Renal cortex interstitium (tissue), 11 donors: ENCODE measurements around the gene CTU2. TPM values are rescaled to one million over a fixed set of nuclear protein-coding genes. Genes with fewer than 3 reads are reported as not detected.

Experiments
- DNase-seq, 11 donors: peaks; one replicate each; pipeline ENCODE4 v3.0.0-alpha.2; 2013; ENCODE audit warnings: low read depth in 9 of 11, low spot score in 4 of 11; ENCODE audit errors: extremely low read depth in 1 of 11
- polyA plus RNA-seq, 3 donors: library from polyadenylated mRNA; unstranded; fragments of 120-200 nt; gene quantifications; one replicate each; pipeline ENCODE4 v1.2.1, GENCODE V29; 2013; ENCODE audit not compliant: insufficient read length in 3 of 3

Gene CTU2
- polyA plus RNA-seq, 3 donors, result 10.1 to 17.8 (median 13.3) TPM

DNA sequence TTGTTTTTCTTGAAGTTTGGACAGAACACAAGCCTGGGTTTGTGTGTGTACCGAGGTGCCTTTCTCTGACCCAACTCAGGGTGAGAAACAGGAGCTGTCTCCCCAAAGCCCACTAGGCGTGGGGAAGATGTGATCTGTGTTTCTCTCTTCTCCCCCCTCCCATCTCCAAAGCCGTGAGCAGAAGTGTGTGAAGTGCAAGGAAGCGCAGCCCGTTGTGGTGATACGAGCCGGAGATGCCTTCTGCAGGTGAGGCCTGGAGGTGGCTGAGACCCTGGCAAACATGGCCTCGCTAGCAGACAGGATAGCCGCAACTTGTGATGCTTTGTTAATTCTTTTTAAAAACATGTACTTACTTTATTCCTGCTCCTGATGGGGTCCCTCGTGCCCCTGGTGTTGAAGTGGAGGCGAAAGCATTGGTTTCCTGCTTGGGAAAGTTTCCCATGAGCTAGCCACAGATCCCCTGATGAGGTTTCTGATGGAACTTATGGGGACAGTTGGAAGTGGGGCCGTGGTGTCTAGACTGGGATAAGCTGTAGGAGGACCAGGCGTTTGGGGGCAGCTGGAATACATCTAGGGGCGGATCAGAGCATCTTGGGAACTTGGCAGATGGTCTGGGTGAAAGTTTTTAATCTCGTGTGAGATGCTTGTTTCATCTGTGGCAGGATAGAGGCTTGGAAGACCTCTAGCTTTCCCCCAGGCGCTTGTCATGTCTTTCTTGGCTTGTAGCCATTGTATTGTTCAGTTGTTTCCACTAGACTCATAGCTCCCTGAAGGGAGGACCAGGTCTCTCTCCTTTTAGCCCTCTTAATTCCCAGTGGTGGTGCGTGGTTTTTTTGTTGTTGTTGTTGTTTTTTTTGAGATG is 893 bp downstream of the CTU2 start:
- no peak for DNase-seq

DNA sequence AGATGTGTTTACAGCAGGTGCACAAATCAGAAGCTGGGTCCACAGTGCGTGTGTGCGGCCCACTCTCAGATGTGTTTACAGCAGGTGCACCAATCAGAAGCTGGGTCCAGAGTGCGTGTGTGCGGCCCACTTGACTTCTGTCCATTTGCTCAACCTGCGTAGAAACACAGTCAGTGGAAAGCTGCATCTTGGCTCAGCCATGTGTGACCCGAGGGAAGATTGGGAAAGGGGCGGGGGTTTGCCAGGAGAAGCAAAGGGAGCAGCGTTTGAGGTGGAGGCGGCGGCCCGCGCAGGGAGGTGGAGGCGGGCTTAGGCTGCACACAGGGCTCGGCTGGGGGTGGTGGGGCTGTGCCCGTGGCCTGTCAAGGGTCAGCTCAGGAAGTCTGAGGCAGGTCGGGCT is 4.3 kb downstream of the CTU2 start:
- DNase-seq, result no peak

DNA sequence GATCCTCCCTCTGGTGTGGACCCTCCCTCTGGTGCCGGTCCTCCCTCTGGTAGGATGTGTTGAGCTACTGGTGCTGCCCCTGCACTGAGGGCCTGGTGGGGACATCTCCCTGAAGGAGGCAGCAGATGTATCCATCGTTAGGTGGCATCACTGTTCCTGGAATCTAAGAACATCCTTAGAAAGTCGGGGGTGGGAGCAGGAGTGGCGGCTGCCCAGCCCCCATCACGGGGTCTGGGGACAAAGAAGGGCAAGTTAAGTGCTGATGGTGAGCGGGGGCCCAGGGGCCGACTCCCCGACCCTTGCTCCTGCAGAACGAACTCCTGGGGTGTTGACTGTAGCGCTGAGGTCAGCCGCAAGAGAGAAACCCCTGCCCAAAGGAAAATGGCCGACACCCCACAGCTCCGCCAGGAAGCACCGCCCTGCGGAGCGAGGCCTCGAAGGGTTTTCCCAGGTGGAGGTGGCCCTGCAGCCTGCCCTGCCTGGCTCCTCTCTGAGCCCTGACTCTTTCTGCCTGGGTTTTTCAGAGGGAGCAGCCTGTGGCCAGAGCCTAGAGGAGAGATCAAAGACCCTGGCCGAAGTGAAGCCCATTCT is 5.5 kb downstream of the CTU2 start:
- DNase-seq, result no peak

DNA sequence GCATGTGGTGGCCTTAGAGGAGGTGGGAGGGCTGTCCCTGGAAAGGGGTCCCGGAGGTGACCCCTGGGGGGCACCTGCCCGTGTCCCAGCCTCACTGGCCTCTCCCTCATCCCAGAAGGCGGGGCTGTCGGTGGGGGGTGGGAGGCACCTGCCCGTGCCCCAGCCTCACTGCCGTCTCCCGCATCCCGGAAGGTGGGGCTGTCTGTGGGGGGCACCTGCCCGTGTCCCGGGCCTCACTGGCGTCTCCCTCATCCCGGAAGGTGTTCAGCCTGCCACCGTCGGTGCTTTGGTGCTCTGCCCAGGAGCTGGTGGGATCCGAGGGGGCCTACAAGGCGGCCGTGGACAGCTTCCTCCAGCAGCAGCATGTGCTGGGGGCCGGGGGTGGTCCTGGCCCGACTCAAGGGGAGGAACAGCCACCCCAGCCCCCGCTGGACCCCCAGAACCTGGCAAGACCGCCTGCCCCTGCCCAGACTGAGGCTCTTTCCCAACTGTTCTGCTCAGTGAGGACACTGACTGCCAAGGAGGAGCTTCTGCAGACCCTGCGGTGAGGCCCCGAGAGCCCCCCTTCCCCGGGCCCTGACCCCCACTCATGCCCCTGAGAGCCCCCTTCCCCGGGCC is 6.2 kb downstream of the CTU2 start:
- no peak for DNase-seq

DNA sequence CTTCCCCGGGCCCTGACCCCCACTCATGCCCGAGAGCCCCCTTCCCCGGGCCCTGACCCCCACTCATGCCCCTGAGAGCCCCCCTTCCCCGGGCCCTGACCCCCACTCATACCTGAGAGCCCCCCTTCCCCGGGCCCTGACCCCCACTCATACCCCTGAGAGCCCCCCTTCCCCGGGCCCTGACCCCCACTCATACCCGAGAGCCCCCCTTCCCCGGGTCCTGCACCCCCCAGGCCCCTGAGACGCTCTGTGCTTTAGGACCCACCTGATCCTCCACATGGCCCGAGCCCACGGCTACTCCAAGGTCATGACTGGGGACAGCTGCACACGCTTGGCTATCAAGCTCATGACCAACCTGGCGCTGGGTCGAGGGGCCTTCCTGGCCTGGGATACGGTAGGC is 6.8 kb downstream of the CTU2 start:
- DNase-seq, result no peak

DNA sequence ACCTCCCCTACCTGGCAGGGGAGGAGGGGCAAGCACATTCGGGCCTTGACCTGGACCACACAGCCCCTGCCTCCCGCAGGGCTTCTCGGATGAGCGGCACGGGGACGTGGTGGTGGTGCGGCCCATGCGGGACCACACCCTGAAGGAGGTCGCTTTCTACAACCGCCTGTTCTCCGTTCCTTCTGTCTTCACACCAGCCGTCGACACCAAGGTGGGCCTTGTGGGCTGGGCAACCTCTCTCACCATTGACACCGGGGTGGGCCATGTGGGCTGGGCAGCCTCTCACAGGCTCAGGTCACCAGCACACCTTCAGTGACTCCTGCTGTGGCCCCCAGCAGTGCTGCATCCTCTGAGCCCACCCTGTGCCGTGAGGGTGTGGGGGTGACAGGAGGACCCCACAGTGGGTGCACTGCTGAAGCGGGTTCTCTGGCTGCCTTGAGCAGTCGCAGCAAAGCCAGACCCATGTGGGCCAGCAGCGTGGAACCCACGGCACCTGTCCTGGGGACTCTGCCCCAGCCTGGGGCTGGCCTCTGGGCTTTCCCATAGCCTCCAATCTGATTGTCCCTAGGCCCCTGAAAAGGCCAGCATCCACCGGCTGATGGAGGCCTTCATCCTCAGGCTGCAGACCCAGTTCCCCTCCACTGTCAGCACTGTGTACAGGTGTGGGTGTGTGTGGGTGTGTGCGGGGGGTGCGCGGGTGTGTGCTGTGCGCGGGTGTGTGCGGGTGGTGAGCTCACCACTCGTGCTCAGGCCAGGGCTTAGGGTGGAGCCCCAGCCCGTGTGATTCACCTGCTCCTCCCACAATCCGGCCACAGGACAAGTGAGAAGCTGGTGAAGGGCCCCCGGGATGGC is 7.5 kb downstream of the CTU2 start:
- no peak for DNase-seq

DNA sequence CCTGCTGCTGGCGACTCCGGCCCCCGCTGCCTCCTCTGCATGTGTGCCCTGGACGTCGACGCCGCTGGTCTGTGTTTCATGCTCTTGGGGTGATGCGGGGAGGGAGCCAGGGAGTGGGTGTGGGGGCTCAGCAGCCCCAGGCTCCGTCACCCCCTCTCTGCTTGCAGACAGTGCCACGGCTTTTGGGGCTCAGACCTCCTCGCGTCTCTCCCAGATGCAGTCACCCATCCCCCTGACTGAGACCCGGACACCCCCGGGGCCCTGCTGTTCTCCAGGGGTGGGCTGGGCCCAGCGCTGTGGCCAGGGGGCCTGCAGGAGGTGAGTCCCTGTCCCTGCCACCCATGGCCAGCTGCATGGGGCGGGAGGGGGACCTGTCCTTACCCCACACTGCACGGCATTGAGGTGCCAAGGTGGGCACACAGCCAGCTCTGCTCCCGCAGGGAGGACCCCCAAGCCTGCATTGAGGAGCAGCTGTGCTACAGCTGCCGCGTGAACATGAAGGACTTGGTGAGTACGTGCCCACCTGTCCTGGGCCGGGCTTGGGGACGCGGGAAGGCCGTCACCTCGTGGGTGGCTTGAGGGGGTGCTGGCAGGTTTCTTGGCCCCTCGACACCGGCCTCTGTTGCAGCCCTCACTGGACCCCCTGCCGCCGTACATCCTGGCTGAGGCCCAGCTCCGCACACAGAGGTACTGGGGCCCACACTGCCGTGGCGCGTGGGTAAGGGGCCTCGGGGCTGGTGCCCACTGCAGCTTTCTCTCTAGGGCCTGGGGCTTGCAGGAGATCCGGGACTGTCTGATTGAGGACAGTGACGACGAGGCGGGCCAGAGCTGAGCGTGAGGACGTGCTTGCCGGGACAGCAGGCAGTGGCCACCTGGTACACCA is 8.4 kb downstream of the CTU2 start:
- no peak for DNase-seq

DNA sequence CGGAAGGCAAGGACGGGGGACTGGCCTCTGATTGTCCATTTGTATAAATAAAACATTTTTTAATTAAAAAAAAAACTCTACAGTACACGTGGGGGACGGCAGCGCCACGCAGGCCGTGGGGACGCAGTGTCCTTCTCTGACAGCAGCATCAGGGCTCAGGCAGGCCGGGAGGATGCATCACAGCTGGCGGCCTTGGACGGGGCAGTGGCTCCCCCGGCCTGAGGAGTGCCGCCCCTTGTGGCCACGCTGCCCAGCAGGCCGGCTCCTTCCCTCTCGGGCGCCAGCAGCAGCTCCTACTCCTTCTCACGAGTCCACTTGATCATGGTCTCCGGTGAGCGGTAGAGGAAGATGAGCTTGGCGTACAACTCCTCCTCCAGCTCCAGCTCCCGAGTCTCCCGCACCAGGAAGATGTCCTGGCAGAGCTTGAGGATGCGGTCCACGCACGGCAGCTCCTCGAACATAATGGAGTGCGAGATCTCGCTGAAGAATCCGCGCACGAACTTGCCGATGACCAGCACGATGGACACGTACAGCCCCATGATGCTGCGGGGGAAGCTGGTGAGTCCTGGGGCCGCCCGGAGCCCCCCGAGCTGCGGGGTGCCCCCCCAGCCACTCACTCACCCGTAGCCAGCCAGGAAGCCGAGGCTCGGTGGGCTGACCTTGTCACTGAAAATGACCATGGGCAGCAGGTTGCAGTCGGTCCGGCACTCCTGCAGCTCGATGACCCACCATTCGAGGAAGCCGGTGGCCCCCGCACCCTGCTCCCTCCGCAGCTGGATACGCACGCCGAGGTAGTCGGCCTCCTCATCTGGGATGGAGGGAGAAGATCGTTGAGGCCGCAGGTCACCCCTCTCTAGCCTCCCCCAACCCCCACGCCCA is 9.2 kb downstream of the CTU2 start:
- no peak for DNase-seq

DNA sequence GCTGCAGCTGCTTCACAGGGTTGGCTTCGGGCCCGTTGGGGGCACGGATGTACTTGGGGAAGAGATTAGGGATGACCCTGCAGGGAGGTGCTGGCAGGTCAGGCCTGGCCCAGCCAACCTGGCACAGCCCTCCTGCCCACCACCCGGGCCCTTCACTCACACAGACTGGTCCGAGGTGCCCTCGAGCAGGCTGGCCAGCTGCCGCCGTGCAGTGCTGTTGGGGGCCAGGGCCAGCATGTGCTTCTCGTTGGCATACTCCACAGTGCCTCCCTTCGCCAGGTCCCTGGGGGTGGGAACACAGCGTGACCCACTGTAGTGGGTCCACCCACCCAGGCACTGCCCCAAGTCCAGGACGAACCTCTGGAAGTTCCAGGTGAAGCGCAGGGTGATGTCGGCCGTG is 9.9 kb downstream of the CTU2 start:
- DNase-seq, result no peak

DNA sequence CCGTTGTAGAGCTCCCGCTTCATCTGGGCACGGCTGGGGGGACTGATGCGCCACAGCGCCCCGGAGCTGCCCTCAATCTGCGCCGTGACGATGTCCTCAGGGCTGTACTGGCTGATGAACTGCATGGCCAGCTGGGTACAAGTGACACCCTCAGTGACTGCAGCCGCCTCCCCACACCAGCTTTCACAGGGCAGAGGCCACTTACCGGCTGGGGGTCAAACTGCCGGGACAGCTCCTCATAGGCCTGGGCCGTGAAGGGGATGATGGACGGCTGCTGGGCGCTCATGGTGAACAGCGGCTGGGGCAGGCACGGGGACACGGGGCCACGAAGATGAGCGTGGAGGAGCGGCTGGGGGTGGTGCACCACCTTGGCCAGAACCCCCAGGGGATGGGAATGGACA is 10.3 kb downstream of the CTU2 start:
- no peak for DNase-seq

DNA sequence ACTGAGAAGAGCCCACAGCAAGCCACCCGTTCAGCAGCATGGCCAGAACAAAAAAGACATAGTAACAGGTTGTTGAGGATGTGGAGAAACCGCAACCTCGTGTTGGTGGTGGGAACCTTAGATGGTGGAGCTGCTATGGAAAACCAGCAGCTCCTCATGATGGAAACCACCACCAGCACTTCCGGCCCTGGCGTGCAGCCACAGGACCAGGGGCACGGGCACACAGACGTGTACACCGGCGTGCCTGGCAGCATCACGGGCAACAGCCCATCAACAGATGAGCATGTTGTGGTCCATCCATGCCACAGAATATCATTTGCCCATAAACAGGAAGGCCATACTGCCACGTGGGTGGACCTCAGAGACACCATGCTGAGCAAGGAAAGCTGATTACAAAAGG is 11.9 kb downstream of the CTU2 start:
- no peak for DNase-seq

DNA sequence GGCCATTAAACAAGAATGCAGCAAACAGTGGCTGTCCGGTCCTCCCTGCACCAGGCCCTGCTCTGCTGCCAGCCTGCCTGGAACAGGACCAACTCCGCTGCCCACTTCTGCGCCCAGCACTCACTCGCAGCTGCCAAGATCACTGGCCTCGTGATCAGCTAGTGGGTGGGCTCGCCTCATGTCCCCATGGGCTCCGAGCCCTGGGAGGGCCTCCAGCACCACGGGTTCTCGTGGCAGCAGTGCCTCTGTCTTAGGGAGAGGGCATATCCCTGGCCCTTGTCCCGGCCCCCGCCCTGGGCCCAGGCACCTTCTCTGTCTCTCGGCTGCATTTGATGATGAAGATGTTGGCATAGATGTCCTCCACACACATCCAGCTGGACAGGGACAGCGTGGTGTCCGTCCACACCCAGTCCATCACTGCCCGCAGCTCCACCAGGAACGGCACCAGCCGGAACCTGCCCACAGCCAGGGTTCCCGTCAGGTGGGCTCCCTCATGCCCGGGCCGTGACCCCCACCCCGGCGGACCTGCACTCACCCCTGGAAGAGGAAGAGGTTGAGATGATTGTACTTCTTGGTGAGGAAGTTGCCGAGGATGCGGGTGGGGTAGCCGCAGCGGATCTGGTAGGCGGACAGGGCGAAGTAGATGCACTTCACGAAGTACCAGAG is 13.1 kb downstream of the CTU2 start:
- DNase-seq, result no peak

DNA sequence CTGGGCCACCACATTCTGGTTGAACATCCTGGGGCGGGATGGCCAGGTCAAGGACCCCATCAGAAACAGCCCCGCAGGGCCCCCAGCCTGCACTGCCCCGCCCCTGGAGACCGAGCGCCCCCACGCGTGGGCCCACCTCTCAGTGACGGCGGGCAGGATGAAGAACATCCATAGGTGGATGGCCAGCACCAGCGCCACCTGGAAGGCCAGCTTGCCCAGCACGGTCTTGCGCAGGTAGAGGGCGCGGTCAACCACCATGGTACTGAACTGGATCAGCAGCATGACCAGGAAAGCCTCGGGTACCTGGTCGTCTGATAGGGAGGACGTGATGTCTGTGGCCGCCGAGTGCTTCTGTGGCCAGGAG is 13.6 kb downstream of the CTU2 start:
- DNase-seq, result no peak

DNA sequence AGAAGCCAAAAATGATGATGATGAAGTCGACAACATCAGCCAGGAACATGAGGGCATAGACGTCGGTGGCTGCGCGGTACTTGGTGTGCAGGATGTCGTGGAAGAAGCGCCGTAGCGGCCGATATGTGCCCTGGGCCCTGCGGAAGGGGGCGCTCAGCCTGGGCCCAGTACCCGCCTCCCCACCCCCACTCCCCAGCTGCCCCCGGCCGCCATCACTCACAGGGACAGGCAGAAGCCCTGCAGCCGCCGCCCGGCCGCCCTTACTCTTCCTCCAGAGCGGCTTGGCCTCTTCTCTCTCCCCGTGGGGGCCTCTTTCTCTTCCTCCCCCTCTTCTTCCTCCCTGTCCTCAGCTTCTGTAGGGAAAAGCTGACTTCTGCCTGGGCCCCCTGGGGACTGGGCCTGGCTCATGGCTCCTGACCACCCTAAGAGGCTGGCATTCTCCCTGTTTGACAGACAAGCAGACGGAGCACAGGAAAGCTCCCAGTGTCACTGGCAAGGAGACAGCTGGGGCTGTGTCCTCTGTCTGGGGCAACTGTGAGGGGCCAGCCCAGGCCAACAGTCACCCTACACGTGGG is 14.2 kb downstream of the CTU2 start:
- DNase-seq, result no peak

DNA sequence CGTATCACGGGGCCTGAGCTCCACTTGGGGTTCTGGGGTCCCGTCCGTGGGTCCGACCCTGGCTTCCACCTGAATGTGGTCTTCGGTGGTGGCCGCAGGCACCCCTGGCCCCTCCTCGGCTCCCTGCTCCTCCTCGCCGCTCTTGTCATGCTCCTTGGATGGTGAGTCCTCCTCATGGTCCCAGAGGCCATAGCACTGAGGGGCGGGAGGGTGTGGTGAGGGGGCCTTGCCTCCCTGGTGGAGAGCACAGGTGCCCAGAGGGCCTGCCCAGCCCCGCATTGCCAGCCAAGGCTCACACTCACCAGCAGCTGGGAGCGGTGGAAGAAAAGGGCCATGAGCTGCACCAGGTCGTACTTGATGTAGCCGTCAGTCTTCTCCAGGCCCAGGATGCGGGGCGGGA is 14.9 kb downstream of the CTU2 start:
- no peak for DNase-seq

DNA sequence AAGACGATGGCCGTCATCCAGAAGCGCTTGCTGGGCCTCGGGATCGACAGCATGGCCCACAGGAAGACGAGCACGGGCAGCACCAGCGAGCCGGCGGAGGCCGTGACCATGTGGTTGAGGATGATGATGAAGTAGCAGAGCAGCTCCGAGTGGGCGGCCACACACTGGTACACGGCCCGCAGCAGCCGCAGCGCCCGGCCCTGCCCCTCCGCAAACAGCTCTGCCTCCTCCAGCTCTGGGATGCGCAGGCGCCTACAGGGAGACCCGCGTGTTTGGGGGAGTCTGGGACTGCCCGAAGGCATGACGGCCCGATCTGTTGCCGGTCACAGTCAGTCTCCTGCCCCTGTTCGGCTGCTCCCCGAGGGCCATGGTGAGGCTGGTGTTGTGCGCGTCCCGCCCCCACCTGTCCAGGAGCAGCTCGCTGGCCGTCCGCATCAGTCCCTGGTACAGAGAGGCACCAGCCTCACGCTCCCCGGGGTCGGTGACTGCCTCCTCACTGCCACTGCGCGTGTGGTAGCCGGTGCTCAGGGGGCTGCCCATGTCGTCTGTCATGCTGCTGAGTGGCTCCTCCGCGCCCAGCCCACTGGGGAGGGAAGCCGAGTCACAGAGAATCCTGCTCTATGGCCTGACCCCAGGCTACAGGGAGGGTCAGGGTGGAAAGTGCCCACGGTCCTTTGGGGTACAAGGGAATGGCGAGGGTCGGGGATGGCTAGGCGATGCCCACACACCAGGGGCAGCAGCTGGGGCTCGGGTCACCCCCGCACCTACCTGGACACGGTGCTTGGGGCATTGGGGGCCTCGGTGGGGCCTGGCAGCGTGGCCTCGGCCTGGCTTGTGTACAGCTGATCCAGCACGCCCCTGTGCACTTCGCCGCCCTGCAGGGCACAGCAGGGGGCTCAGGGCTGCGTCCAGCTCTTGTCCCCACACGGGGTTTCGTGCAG is 15.8 kb downstream of the CTU2 start:
- no peak for DNase-seq
